Measurements from ENCODE around the gene PLEKHA1.

The PLEKHA1 gene

GRCh38 chr10:122462533-122463465 is 88.3 kb downstream of the PLEKHA1 start:
- FAIRE-seq: no peak

GRCh38 chr10:122463466-122464249 is 89.2 kb downstream of the PLEKHA1 start:
- FAIRE-seq: no peak

- no peak for FAIRE-seq
Measured at GRCh38 chr10:122464250-122464510, 89.7 kb downstream of the PLEKHA1 start.

DNA sequence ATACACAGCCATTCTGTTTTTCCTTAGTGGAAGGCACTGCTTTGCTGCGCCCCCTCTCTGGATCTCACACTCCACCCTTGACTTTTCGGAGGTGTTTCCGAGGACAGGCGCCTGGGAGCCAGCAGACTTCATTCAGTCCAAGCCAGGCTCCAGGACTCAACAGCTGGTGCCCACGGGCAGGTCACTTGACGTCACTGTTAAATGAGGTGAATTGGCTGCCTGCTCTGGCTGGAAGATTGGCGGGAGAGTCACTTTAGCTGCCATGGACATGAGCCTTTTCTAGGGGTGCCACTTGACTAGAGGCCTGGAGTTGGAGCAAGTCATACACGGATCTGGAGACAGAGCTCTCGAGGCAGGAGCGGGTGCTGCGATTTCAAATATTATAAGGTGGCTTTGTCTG is 90.1 kb downstream of the PLEKHA1 start:
- FAIRE-seq: no peak

DNA sequence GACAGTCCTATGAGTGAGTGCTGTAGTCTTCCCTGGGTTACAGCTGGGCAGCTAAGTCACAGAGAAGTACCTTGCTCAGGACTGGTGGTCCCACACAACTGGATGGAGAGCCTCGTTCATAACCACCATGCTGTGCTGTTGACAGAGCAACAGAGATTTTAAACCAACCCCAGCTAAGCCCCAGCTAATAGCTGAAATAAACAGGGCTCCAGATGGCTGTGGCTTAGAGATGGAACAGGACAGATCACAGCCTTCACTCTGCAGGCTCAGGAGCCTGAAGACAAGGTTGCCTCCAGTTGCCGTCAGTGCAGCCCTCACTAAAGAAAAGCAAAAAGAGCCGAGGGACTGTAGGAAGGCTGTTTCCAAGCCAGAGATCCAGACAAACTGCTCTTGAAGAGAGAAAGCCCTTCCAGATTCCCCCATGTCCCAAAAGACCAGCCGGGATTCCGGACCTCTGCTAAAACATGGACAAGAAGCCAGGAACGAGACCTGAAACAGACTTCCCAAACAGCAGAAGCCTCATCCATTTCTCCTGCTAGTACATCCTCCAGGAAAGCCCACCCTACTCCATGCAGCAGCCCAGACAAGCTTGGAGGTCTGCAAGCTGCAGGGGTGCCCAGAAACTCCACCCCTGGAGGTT is 91.0 kb downstream of the PLEKHA1 start:
- FAIRE-seq: no peak

DNA sequence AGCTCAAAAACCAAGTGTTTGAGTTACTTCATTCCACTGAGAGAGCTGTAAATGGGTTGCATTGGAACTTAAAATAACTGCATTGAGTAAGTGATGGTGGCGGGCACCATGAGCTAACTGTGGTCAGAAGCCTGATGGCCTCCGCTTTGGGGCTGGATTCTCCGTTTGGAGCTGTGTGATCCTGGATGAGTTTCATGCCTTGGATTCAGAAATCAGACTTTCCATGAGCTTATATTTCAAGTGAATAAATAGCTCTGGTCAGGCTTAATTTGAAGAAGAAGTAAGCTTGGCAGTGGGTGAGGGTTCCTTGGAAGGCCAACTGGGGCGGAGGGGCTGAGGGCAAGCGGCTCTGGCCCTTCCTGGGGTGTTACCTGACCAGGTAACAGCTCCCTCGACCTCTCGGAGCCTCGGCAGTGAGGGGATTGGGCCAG is 92.5 kb downstream of the PLEKHA1 start:
- no peak for FAIRE-seq

DNA sequence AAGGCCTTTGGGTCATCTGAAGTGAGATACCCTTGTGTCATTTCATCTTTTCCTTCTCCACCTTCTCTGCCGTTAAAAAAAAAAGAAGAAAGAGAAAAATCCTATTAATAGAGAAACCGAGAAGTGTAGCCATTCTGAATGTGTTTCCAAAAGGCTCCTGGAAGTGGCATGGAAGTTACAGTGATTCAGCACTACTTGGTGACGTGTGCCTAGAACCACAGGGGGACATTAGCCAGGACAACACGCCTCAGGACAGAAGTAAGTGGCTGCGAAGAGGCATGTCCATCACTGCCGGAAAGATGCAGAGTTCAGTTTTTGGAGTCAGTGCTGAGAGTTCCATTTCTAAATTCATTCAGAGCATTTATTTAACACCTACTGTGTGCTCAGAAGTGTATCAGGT is 93.2 kb downstream of the PLEKHA1 start:
- FAIRE-seq: no peak

- FAIRE-seq: no peak
Measured at GRCh38 chr10:122468307-122468925, 93.9 kb downstream of the PLEKHA1 start.

- no peak for FAIRE-seq
Measured at GRCh38 chr10:122468926-122469781, 94.6 kb downstream of the PLEKHA1 start.

DNA sequence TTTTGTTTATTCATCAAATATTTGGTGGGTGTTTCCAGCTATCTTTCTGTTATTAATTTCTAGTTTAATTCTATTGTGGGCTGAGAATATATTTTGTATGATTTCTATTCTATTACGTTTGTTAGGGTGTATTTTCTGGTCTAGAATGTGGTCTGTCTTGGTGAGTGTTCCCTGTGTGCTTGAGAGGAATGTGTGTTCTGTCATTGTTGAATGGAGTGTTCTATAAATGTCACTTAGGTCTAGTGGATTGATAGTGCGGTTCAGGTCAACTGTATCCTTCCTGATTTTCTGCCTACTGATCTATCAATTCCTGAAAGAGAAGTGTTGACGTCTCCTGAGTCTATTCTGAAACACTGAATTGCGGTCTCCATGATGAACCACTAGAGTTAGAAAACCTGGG is 95.3 kb downstream of the PLEKHA1 start:
- FAIRE-seq: no peak

- FAIRE-seq: no peak
Measured at GRCh38 chr10:122471531-122472177, 97.1 kb downstream of the PLEKHA1 start.

- no peak for FAIRE-seq
Measured at GRCh38 chr10:122473116-122473515, 98.6 kb downstream of the PLEKHA1 start.

DNA sequence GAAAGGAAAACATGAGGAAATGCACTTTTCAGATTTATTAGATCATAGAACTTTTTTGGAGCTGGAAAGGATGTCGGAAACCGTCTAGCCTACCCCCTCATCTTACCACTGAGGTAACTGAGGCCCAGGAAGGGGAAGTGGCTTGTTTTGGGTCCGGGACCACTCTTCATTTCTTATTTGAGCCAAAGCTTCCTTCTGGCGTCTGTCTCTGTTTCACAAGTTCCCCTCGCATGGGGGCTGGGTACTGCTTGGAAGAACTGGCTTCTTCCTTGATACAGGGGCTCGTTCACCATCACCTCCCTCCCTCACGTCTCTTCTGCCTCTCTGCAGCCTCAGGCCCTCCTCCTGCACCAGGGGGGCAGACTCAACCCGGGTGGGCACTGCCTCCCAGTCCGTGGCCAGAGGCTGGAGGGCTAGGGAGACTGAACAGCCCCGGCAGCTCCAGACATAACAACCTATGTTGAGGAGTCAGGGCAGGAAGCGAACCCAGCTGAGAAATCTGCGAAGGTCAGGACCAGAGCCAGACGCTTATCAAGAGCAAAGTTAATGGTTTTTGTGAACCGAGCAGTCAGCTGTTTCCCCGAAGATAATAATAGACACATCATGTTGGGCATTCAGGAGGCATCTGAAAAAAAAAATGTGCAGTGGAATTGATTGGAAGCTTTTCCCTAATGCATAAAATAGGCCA is 99.8 kb downstream of the PLEKHA1 start:
- no peak for FAIRE-seq

GRCh38 chr10:122475100-122475499 is 100.6 kb downstream of the PLEKHA1 start:
- no peak for FAIRE-seq

GRCh38 chr10:122475591-122476332 is 101.3 kb downstream of the PLEKHA1 start:
- no peak for FAIRE-seq

- FAIRE-seq: no peak
Measured at GRCh38 chr10:122476333-122476695, 101.8 kb downstream of the PLEKHA1 start.

- FAIRE-seq: no peak
Measured at GRCh38 chr10:122477436-122477835, 102.9 kb downstream of the PLEKHA1 start.

GRCh38 chr10:122478971-122479370 is 104.5 kb downstream of the PLEKHA1 start:
- no peak for FAIRE-seq

DNA sequence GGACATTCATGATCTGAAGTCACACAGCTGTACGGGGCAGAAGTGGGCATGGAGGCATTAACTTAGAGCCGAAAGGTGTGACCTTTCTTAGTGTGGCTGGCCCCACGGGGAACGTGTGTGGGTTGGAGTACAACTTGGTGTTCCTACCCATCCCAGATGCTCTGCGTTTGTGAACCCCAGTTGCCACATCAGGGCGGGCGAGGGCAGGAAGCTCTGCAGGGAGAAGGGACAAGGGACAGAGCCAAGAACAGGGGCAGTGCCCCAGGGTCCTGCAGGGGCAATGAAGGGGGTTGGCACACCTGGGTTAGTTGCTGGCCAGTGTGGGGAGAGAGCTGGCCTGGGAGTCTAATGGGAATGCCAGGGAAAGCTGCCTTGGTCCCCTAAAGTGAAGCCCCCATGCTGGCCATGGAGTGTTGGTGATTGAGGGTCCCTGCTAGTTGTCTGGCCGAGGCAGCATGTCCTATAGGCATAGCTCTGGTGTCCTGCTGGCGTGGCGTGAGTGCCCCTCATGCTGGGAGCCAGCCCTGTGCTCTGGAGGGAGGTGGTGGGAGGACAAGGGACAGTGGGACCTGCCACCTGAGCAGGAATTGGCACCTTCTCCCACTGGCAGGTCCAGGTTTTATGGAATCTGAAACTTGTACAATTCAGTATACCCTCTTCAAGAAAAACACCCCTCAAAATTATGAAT is 105.8 kb downstream of the PLEKHA1 start:
- FAIRE-seq: no peak
